Mucosa of descending colon (tissue), 3 donors: Measurements from ENCODE around the gene VEPH1. TPM values are rescaled to one million over a fixed set of nuclear protein-coding genes. Genes with fewer than 3 reads are reported as not detected.

Experiments
- ATAC-seq: fragments of 200-7000 bp; cut with Tn5 transposase; one replicate; pipeline ENCODE4 v1.9.1; 2020; ENCODE audit warnings: mild to moderate bottlenecking, moderate library complexity
- DNase-seq, 3 donors: peaks; one replicate each; pipeline ENCODE4 v3.0.0-alpha.2; 2020
- H3K36me3 ChIP-seq: fragments of 200-600 bp; one replicate; pipeline ENCODE4 v1.8.0; 2021; ENCODE audit warnings: low read depth, mild to moderate bottlenecking
- H3K4me1 ChIP-seq: fragments of 200-600 bp; one replicate; pipeline ENCODE4 v1.8.0; 2021; ENCODE audit warnings: low read depth, mild to moderate bottlenecking
- H3K4me3 ChIP-seq: fragments of 200-600 bp; one replicate; pipeline ENCODE4 v1.8.0; 2021; ENCODE audit warnings: mild to moderate bottlenecking
- H3K9me3 ChIP-seq: fragments of 200-600 bp; one replicate; pipeline ENCODE4 v1.8.0; 2021; ENCODE audit warnings: mild to moderate bottlenecking
- CTCF ChIP-seq: fragments of 200-600 bp; IDR thresholded peaks from one replicate; pipeline ENCODE4 v1.8.0; 2022; ENCODE audit warnings: antibody characterized with exemption, mild to moderate bottlenecking
- intact Hi-C, 2 donors: fragments of 100-400 bp; cut with DNase I in 1 of 2; cut with micrococcal nuclease in 1 of 2; formaldehyde crosslinking; loops; one replicate each; pipeline versions ENCODE4 v1.11.0 to v1.11.1; 2022; cut with DNase I, micrococcal nuclease
- total RNA-seq, 3 donors: library from RNA; stranded (reverse); fragmentation: NEBNext Ultra II Directional in 2 of 3; extraction: Animal tissue kit (Norgen Biotek cat#: 25700) in 2 of 3; gene quantifications; one replicate each; pipeline versions ENCODE4 v1.2.1 to v1.2.4, GENCODE V29; 2021 to 2023
- donor health status: DM: no; HTN: no; CAD: no; lungs with moderate emphysema.
- donor health status: DM: no; HTN: no; CAD: no.
- donor health status: DM: no; HTN: yes; CAD: no.

Gene VEPH1
- total RNA-seq, 3 donors from 2014 or later: 1.5 to 6.3 (median 4.8) TPM

GRCh38 chr3:157251685-157252084 is 251.5 kb downstream of the VEPH1 start:
- Histone ChIP-seq H3K36me3 (no peaks in the 10 kb centered on the region), H3K4me1 (no peaks in the 10 kb centered on the region), H3K4me3 (no peak overlapping the region), H3K9me3 (no peaks in the 10 kb centered on the region)
- TF ChIP-seq CTCF: no peak
- intact Hi-C loops: no loop called here
- ATAC-seq (no peak), DNase-seq (no peak)

GRCh38 chr3:157249606-157250005 is 253.6 kb downstream of the VEPH1 start:
- DNase-seq: no peak
- no peaks in the 10 kb centered on the region for H3K36me3 ChIP-seq
- no peaks in the 10 kb centered on the region for H3K4me1 ChIP-seq
- H3K9me3 ChIP-seq: no peaks in the 10 kb centered on the region
- no peak overlapping the region for H3K4me3 ChIP-seq
- ATAC-seq: no peak
- no peak for TF ChIP-seq CTCF
- intact Hi-C loops: no loop called here

GRCh38 chr3:157248590-157249422 is 254.4 kb downstream of the VEPH1 start:
- ATAC-seq (no peak), DNase-seq (no peak)
- Histone ChIP-seq H3K36me3 (no peaks in the 10 kb centered on the region), H3K9me3 (no peaks in the 10 kb centered on the region), H3K4me3 (no peak overlapping the region), H3K4me1 (no peaks in the 10 kb centered on the region)
- intact Hi-C loops: no loop called here
- TF ChIP-seq CTCF: no peak

- intact Hi-C loops: no loop called here
- Histone ChIP-seq H3K36me3 (no peaks in the 10 kb centered on the region), H3K4me3 (no peak overlapping the region), H3K4me1 (no peaks in the 10 kb centered on the region), H3K9me3 (no peaks in the 10 kb centered on the region)
- DNase-seq (no peak), ATAC-seq (no peak)
- no peak for TF ChIP-seq CTCF
These were observed 255.8 kb downstream of the VEPH1 start for GRCh38 chr3:157247391-157247790.

GRCh38 chr3:157242836-157243235 is 260.4 kb downstream of the VEPH1 start:
- no peak for TF ChIP-seq CTCF

More at GRCh38 chr3:157242836-157243235, 260.4 kb downstream of the VEPH1 start:
- DNase-seq: no peak
- ATAC-seq: no peak
- intact Hi-C loops: no loop called here
- Histone ChIP-seq H3K9me3 (no peaks in the 10 kb centered on the region), H3K36me3 (no peaks in the 10 kb centered on the region), H3K4me3 (no peak overlapping the region), H3K4me1 (no peaks in the 10 kb centered on the region)
